Skeletal muscle satellite cell (primary cell): ENCODE data around the gene RPRD1B. TPM values are rescaled to one million over a fixed set of nuclear protein-coding genes. Genes with fewer than 3 reads are reported as not detected.

Experiments
- H3K27me3 ChIP-seq: 2 replicates; pipeline ENCODE4 v1.7.0; 2013; ENCODE audit warnings: low read length; ENCODE audit not compliant: control insufficient read depth, insufficient read depth
- H3K36me3 ChIP-seq: 2 replicates; pipeline ENCODE4 v1.7.0; 2013; ENCODE audit warnings: mild to moderate bottlenecking, control low read depth, low read length; ENCODE audit not compliant: insufficient read depth
- H3K4me1 ChIP-seq: 2 replicates; pipeline ENCODE4 v1.7.0; 2013; ENCODE audit warnings: low read length; ENCODE audit not compliant: control insufficient read depth, insufficient read depth
- H3K4me2 ChIP-seq: 2 replicates; pipeline ENCODE4 v1.7.0; 2013; ENCODE audit warnings: mild to moderate bottlenecking, low read length
- H3K4me3 ChIP-seq: 2 replicates; pipeline ENCODE4 v1.7.0; 2013; ENCODE audit warnings: low read length
- H3K9ac ChIP-seq: 2 replicates; pipeline ENCODE4 v1.7.0; 2013; ENCODE audit warnings: mild to moderate bottlenecking, low read depth, low read length, moderate library complexity
- H3K9me3 ChIP-seq: replicated peaks from 2 replicates; pipeline ENCODE4 v1.7.0; 2013; ENCODE audit warnings: mild to moderate bottlenecking, control low read depth, low read length
- total RNA-seq: library from RNA; depleted of rRNA; stranded (reverse); fragments of >200 nt; gene quantifications from 2 replicates; pipeline ENCODE4 v1.2.3, GENCODE V29; 2012; rRNA removed

RPRD1B gene, protein sequence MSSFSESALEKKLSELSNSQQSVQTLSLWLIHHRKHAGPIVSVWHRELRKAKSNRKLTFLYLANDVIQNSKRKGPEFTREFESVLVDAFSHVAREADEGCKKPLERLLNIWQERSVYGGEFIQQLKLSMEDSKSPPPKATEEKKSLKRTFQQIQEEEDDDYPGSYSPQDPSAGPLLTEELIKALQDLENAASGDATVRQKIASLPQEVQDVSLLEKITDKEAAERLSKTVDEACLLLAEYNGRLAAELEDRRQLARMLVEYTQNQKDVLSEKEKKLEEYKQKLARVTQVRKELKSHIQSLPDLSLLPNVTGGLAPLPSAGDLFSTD
- total RNA-seq: 15.7 and 16.4 TPM in 2 replicates

DNA sequence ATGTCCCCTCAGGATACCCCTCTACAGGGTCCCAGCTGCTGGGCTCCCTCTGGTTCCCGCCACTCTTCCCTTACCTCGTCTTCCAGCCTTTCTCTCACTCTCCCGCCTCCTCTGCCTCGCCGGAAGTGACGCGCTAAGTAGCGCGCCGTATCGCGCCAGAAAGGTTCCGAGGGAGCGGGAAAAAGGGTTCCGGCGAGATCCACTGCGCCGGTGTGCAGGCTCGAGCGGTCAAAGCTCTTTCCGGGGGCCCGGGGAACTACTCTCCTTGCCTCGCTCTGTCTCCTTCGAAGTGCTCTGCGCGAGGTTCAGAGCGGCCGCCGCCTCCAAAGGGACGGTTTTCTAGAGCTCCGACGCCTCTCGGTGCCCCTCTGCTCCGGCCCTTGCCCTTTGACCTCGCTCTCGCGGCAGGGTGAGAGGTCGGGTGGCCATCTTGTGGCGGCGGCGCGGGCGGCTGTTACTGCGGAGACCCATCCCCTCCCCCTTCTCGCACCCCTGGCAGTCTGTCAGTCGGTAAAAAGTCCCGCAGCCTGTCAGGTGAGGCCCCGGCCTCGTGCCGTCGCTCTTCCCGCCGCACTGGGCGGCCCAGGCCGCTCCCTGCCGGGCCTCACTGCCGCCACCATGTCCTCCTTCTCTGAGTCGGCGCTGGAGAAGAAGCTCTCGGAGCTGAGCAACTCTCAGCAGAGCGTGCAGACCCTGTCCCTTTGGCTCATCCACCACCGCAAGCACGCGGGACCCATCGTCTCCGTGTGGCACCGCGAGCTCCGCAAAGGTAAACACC, at the start of gene RPRD1B, which contains the start of gene TTI1:
Gene RPRD1B (plus strand): TSS at position 417 of the 778 bp plus-strand sequence. CDS start 202 bp downstream, at position 619.
Gene TTI1 (minus strand): TSS at position 127 of the 778 bp plus-strand sequence. CDS start 19,640 bp downstream, outside the sequence.
- H3K9me3 ChIP-seq: no peaks in the 10 kb centered on the region
- peaks cover 15% of the 10 kb centered on the region for H3K36me3 ChIP-seq
- peak within 1 kb of the TSS; percentile 81 for H3K4me2 ChIP-seq
- peak within 1 kb of the TSS; percentile 95 for H3K4me3 ChIP-seq
- H3K27me3 ChIP-seq: no peaks in the 10 kb centered on the region
- H3K4me1 ChIP-seq: peaks cover 20% of the 10 kb centered on the region
- peak within 1 kb of the TSS; percentile 97 for H3K9ac ChIP-seq

DNA sequence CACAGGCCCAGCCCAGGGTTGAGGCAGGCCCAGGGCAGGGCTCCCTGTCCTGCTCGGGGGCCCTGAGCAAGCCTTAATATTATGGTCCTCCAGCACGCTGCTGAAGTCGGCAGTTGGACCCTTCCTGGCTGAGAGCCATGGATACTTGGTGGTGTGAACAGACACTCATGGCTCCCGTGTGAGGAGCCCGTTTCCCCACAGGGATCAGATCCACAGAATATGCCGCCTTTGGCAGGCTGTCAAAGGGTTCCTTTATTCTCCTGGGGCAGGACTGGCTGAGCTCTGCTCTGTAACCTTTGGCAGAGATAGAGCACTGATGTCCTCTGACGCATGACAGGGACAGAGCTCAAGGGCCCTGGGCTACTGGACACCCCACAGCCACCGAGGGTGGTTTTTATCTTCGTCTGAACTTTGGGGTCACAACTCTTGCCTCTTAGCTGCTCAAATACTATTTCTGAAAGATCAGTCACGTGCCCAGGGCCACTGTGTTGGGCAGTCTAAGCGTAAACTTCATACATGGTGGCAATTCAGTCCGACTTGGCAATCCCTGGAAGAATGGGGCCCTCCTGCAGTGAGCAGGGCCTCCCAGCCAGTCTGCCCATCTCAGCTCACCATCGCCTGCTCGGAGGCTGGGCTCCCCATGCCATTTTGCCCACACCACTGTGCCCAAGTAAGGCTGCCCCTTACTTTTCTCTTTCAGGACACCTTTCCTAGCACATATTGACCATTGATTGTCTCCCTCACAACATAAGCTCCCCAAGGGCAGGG, 49.3 kb upstream of the RPRD1B start:
- Histone ChIP-seq H3K4me3 (no peak overlapping the region), H3K4me2 (no peak overlapping the region), H3K9ac (no peak overlapping the region), H3K4me1 (peaks cover 26% of the 10 kb centered on the region), H3K27me3 (no peaks in the 10 kb centered on the region), H3K9me3 (no peaks in the 10 kb centered on the region), H3K36me3 (peaks cover 4% of the 10 kb centered on the region)

DNA sequence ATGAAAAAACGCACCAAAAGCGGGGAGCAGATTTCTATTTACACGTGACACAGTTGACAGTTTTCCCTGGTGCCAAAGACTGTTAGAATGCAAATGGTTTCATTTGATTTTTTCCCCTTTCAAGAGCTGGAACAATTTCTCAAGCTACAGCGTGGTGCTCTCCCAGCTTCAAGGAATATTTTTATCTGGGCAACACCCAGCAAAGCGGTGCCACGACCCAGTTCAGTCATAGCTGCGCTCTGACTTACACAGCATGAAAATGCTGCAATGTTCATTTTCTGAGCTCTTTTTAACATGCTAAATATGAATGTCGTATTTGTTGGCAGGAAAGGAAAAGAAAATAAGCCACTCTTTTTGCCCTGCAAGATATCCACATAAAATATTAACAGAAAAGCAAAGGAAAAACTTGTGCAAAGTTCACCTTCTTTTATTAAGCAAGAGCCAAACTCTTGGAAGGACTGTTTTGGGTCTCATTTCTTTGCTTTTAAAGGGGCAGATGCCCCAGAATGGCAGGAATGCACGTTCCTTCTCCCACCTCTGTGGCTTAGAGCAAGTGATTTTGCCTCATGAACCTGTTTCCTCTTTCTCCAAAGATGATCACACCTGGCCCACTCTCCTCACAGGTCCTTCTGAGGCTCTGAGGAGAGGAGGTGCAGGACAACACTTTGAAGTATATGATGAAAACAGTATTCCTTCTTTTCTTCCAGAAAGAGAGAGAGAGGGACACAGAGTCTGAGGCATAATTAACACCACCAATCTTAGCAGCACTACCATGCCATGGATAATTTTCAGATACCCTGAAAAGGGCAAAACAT, 47.3 kb upstream of the RPRD1B start:
- peaks cover 4% of the 10 kb centered on the region for H3K36me3 ChIP-seq
- H3K9ac ChIP-seq: no peak overlapping the region
- no peaks in the 10 kb centered on the region for H3K9me3 ChIP-seq
- peaks cover 47% of the 10 kb centered on the region for H3K4me1 ChIP-seq
- H3K27me3 ChIP-seq: no peaks in the 10 kb centered on the region
- H3K4me3 ChIP-seq: no peak overlapping the region
- H3K4me2 ChIP-seq: no peak overlapping the region

DNA sequence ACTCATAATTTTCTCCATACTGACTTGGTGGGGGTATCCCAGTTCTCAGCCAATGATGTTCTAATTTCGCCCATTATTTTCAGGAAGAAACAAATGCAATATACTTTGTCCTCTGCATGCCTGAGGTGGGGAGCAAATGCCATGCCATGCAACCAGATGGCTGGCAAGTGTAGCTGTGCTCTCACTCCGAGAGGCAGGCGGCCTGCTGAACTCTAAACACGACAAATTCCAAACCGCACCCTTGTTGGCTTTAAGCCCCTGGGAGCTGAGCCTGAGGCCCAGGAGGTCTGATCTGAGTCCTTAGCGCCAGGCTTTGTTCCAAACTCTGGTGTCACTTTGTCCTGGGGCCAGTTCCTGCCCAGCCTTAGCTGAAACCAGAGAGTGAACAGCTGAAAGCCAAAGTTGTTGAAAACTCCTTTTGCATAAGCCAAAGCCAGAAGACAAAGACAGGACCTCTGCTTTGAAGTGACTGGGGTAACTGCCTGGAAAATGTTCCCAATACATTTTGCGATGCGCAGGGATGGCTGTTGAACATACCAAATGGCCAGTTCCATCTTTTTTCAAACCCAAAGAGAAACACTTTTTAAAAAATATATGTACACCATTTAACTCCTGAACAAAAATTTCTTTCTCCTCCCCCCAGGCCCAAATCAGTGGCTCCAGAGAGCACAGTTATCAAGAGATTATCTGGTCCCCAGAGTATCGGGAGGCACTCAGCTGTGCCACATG, 46.5 kb upstream of the RPRD1B start:
- Histone ChIP-seq H3K4me1 (peaks cover 54% of the 10 kb centered on the region), H3K36me3 (no peaks in the 10 kb centered on the region), H3K27me3 (no peaks in the 10 kb centered on the region), H3K4me3 (no peak overlapping the region), H3K4me2 (no peak overlapping the region), H3K9ac (peak overlapping the region; percentile 26), H3K9me3 (no peaks in the 10 kb centered on the region)

DNA sequence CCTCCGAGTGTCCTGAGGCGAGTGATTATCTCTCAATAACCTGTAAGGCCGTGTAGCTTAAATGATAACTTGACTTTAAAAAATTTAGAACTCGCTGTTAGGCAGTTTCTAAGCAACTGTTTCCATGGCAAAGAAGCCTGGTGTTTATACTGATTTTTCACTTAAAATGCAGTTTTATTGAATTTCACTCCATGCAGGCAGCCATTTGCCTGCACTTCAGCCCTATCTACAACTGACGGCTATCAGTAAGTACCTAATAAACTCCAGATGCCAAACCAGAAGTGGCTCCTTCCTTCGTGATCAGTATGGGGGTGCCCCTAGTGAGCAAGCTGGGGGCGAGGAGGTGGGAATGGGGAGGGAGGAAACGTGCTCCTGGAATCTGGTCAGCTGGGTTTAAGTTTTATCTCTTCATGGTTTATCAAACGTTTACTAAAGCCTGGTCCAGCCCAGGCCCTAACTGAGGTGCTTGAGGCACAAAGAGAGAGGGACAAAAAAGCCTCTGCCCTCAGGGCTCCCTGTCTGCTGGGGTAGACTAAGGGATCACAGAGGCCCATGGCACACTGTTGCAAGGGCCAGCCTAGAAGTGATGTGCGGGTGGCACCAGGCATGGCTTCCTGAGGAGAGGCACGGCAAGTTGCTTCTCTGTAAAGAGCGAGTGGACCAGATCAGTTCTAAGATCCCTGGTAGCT, 45.8 kb upstream of the RPRD1B start:
- peaks cover 62% of the 10 kb centered on the region for H3K4me1 ChIP-seq
- no peak overlapping the region for H3K4me3 ChIP-seq
- no peaks in the 10 kb centered on the region for H3K27me3 ChIP-seq
- no peaks in the 10 kb centered on the region for H3K9me3 ChIP-seq
- no peaks in the 10 kb centered on the region for H3K36me3 ChIP-seq
- H3K4me2 ChIP-seq: no peak overlapping the region
- H3K9ac ChIP-seq: peak overlapping the region; percentile 26

DNA sequence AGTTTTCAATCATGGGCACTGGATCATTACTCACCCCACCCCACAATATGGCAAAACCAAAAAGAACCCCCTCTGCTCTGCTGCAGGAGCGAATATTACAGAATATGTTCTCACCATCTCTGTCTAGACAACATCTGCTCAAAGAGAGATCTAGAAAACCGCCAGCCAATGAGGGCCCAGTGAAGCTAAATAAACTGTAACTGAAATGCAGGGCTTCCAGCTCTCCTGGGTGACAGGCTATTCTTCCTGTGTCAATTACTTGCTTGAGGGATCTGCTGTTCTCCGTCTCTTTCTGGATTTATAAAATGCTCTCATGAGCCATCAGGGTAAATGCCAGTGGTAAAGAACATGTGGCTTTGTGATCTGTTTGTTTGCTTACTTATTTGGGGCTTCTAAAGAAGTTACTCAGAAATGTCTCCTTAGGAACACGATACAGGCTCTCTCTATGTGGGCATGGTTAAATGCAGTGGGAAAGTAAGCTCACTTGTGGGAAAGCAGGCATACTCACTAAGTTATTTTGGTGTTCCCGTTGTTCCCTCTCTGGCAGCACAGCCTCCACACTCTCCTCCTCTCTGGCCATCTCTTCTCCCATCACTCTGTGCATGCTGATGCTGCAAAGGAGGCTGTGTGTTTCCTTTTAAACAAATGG, 45.1 kb upstream of the RPRD1B start:
- no peaks in the 10 kb centered on the region for H3K9me3 ChIP-seq
- H3K4me3 ChIP-seq: no peak overlapping the region
- H3K4me1 ChIP-seq: peaks cover 67% of the 10 kb centered on the region
- no peaks in the 10 kb centered on the region for H3K27me3 ChIP-seq
- no peak overlapping the region for H3K9ac ChIP-seq
- no peaks in the 10 kb centered on the region for H3K36me3 ChIP-seq
- no peak overlapping the region for H3K4me2 ChIP-seq

DNA sequence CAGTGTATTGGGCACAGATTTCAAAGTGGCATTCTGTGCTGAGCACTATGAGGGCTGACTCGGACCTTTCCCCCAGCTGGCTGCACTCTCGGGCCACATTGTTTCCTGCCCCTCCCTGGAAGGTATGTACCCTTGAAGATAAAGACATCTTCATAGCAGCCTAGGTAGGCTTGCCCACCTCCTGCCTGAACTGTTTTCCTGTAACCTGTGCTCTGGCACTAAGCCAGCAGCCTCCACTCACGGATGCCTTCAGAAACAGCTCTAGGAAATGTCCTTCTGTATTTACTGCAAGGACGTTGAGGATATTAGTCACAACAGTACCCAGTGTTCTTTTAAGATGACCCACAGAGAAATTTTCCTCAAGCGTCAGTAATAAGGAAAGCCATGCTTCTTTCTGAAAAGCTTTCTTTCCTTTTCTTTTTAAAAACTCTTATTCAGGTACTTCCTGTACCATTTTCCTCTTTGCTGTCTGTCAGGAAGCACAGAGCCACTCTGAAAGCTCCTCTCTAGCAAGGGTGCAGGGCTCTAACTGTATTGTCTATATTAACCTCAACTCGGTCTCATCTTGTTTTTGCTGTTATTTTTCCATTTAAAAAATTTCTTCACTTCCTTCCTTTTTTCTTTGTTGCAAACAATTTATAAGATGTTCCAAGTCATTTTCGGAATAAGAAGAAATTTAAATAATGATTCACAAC, 43.8 kb upstream of the RPRD1B start:
- Histone ChIP-seq H3K4me3 (no peak overlapping the region), H3K4me1 (peaks cover 76% of the 10 kb centered on the region), H3K9me3 (no peaks in the 10 kb centered on the region), H3K27me3 (no peaks in the 10 kb centered on the region), H3K4me2 (peak overlapping the region; percentile 44), H3K9ac (peak overlapping the region; percentile 75), H3K36me3 (no peaks in the 10 kb centered on the region)

DNA sequence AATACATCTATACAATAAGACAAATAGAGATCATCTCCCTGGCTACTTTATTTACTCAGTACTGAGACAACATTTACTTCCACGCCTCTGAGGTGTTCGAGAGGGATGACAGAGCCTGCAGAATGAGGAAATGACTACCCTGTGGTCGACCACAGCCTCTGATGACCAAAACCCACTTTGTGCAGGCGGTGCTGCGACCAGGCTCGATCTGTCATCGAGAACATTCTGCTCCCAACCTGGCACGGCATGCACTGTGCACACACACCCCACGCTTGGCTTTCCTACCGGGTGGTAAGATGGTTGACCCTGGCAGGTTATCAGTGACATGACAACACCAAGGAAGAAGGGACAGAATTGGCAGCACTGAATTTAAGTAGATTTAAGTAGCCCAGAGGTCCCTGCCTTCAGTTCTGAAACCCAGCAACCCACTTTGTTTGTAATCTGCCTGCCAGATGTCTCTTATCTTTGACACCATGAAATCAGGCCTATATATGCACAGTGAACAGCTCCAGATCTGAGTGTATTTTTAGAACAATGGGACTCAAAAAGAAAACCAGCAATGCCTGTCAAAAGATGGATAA, 42.9 kb upstream of the RPRD1B start:
- H3K4me2 ChIP-seq: peak overlapping the region; percentile 44
- peaks cover 5% of the 10 kb centered on the region for H3K36me3 ChIP-seq
- H3K9me3 ChIP-seq: no peaks in the 10 kb centered on the region
- H3K4me3 ChIP-seq: no peak overlapping the region
- H3K27me3 ChIP-seq: no peaks in the 10 kb centered on the region
- peaks cover 79% of the 10 kb centered on the region for H3K4me1 ChIP-seq
- H3K9ac ChIP-seq: peak overlapping the region; percentile 75
